Peyer's patch (tissue), 4 donors: ENCODE measurements around the gene ZNF132. TPM values are rescaled to one million over a fixed set of nuclear protein-coding genes. Genes with fewer than 3 reads are reported as not detected.

Experiments
- DNase-seq, 3 donors: peaks; one replicate each; pipeline ENCODE4 v3.0.0-alpha.2; 2017 to 2019
- H3K27ac ChIP-seq, 4 donors: fragments of 200-600 bp; sonication (generic); one replicate each; pipeline ENCODE4 v1.5.1; 2016 to 2019
- H3K27me3 ChIP-seq, 2 donors: fragments of 200-600 bp; sonication (generic); one replicate each; pipeline ENCODE4 v1.5.1; 2019
- H3K36me3 ChIP-seq, 3 donors: fragments of 200-600 bp; sonication (generic); one replicate each; pipeline ENCODE4 v1.5.1; 2016 to 2019
- H3K4me1 ChIP-seq, 4 donors: fragments of 200-600 bp; sonication (generic); one replicate each; pipeline ENCODE4 v1.5.1; 2016 to 2019
- H3K4me3 ChIP-seq, 4 donors: fragments of 200-600 bp; sonication (generic); 1 replicate in 3 of 4; 2 replicates in 1 of 4; pipeline ENCODE4 v1.5.1; 2016 to 2019; ENCODE audit warnings: mild to moderate bottlenecking in 1 of 4
- H3K9me3 ChIP-seq, 4 donors: fragments of 200-600 bp; sonication (generic); one replicate each; pipeline ENCODE4 v1.5.1; 2016 to 2019; ENCODE audit warnings: mild to moderate bottlenecking in 1 of 4
- CTCF ChIP-seq, 6 experiments: fragments of 450-650 bp in 4 of 6; fragments of 200-600 bp in 2 of 6; sonication (generic) in 1 of 6; IDR thresholded peaks; one replicate each; pipeline ENCODE4 v1.5.1; 2017 to 2019; ENCODE audit warnings: antibody characterized with exemption in 6 of 6, mild to moderate bottlenecking in 3 of 6, moderate library complexity in 1 of 6
- POLR2A ChIP-seq, 2 donors: fragments of 450-650 bp; IDR thresholded peaks; one replicate each; pipeline ENCODE4 v1.5.1; 2017; ENCODE audit warnings: antibody characterized with exemption in 2 of 2, mild to moderate bottlenecking in 2 of 2, moderate library complexity in 2 of 2
- total RNA-seq, 4 donors: library from RNA; depleted of rRNA; stranded (reverse); fragments of >200 nt; gene quantifications; one replicate each; pipeline ENCODE4 v1.1.0, GENCODE V29; 2016

Gene ZNF132
- total RNA-seq, 4 donors from 2014 or later = 3.9 to 12.4 (median 7.2) TPM

- Histone ChIP-seq H3K4me1 (peaks cover 4 to 24% (median 8%) of the 10 kb centered on the region in 4 donors), H3K27ac (peak overlapping the region in 3 of 4 donors; percentile 65 to 82 (median 77)), H3K4me3 (peak overlapping the region; percentile 47 to 80 (median 62)), H3K27me3 (peaks cover 0 to 9% of the 10 kb centered on the region in 2 donors), H3K36me3 (no peaks in the 10 kb centered on the region), H3K9me3 (no peaks in the 10 kb centered on the region)
- DNase-seq = peak in 2 of 3 donors; percentile 43 to 50
- TF ChIP-seq POLR2A (IDR thresholded peaks at IDR 0.05) = no peak
- TF ChIP-seq CTCF (IDR thresholded peaks at IDR 0.05) = no peak
Observed at GRCh38 chr19:58401840-58402421, 38.0 kb downstream of the ZNF132 start.

- Histone ChIP-seq H3K27me3 (peaks cover 0 to 13% of the 10 kb centered on the region in 2 donors), H3K36me3 (no peaks in the 10 kb centered on the region), H3K27ac (peak overlapping the region; percentile 65 to 82 (median 71)), H3K4me3 (peak overlapping the region; percentile 47 to 80 (median 62)), H3K9me3 (no peaks in the 10 kb centered on the region), H3K4me1 (peaks cover 4 to 29% (median 8%) of the 10 kb centered on the region in 4 donors)
- peak; percentile 99 to 100 (median 100) for DNase-seq
- peak in 1 of 6 experiments; percentile 11 for TF ChIP-seq CTCF (IDR thresholded peaks at IDR 0.05)
- peak; percentile 46 to 53 for TF ChIP-seq POLR2A (IDR thresholded peaks at IDR 0.05)
Observed at GRCh38 chr19:58400916-58401839, 38.8 kb downstream of the ZNF132 start.

GRCh38 chr19:58400316-58400915 lies 39.5 kb downstream of the ZNF132 start:
- TF ChIP-seq POLR2A (IDR thresholded peaks at IDR 0.05) (no peak), CTCF (IDR thresholded peaks at IDR 0.05) (no peak)
- H3K9me3 ChIP-seq = no peaks in the 10 kb centered on the region
- peaks cover 0 to 18% of the 10 kb centered on the region in 2 donors for H3K27me3 ChIP-seq
- H3K4me1 ChIP-seq = peaks cover 4 to 33% (median 8%) of the 10 kb centered on the region in 4 donors
- H3K4me3 ChIP-seq = peak overlapping the region; percentile 47 to 80 (median 56)
- no peak for DNase-seq
- H3K36me3 ChIP-seq = no peaks in the 10 kb centered on the region
- H3K27ac ChIP-seq = peak overlapping the region in 1 of 4 donors; percentile 48

- H3K9me3 ChIP-seq = no peaks in the 10 kb centered on the region
- peak in 1 of 3 donors; percentile 45 for DNase-seq
- H3K4me1 ChIP-seq = peaks cover 4 to 33% (median 8%) of the 10 kb centered on the region in 4 donors
- peaks cover 0 to 3% (median 0%) of the 10 kb centered on the region in 3 donors for H3K36me3 ChIP-seq
- H3K27ac ChIP-seq = no peak overlapping the region
- TF ChIP-seq POLR2A (IDR thresholded peaks at IDR 0.05) (no peak), CTCF (IDR thresholded peaks at IDR 0.05) (no peak)
- no peak overlapping the region for H3K4me3 ChIP-seq
- peaks cover 0 to 18% of the 10 kb centered on the region in 2 donors for H3K27me3 ChIP-seq
Observed at GRCh38 chr19:58399903-58400302, 40.0 kb downstream of the ZNF132 start.

- Histone ChIP-seq H3K9me3 (no peaks in the 10 kb centered on the region), H3K27ac (no peak overlapping the region), H3K4me1 (peaks cover 4 to 32% (median 8%) of the 10 kb centered on the region in 4 donors), H3K27me3 (peaks cover 0 to 18% of the 10 kb centered on the region in 2 donors), H3K36me3 (peaks cover 0 to 16% (median 0%) of the 10 kb centered on the region in 3 donors), H3K4me3 (no peak overlapping the region)
- DNase-seq = no peak
- no peak for TF ChIP-seq CTCF (IDR thresholded peaks at IDR 0.05)
- no peak for TF ChIP-seq POLR2A (IDR thresholded peaks at IDR 0.05)
Observed at GRCh38 chr19:58398545-58398944, 41.4 kb downstream of the ZNF132 start.
